Measurements from ENCODE around the gene DOCK2. TPM values are rescaled to one million over a fixed set of nuclear protein-coding genes. Genes with fewer than 3 reads are reported as not detected.

DOCK2 gene
- total and polyA plus RNA-seq, 2 of the 8 experiments (the other 6 are each of a cell fraction or from before 2014, with no cell fraction given), result 3.9 to 5.7 TPM

DNA sequence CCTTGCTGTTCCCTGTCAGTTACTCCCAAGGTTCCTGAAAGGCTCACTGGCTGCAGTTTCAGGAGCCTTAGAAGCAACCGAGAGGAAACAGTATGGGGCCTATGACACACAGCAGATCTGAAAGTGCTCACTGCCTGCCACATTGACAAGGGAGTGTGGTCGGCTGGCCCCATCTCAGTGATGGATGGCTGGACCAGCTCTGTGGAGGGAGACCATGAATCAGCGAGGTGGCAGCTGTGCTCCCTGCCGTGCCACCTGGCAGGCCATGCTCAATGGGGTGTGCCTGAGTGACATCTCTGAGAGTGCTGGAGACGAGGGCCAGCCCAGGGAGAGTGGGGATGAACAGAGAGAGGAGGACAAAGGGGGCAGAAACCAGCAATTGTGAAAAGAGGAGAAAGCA lies 49.1 kb downstream of the DOCK2 start:
- no peak for DNase-seq (ENCODE audit: low read depth in 1 of 2, low spot score in 2 of 2)
- Histone ChIP-seq H3K18ac (ENCODE audit: extremely low read depth, low read length) (no peak overlapping the region), H3K14ac (ENCODE audit: insufficient read length) (no peak overlapping the region), H2BK12ac (ENCODE audit: low read depth, low read length) (no peak overlapping the region), H2BK5ac (ENCODE audit: low read depth, low read length) (no peak overlapping the region), H2BK120ac (replicated peaks; ENCODE audit: low read depth, low read length) (no peak overlapping the region), H3K56ac (replicated peaks; ENCODE audit: insufficient read length, low read depth, low read length) (no peak overlapping the region), H3K4me1 (replicated peaks in 1 of 4; ENCODE audit: control insufficient read depth in 3 of 4, insufficient read depth in 4 of 4, low read length in 3 of 4) (no peaks in the 10 kb centered on the region), H3K23ac (ENCODE audit: insufficient read length) (no peak overlapping the region), H4K20me1 (replicated peaks in 1 of 2; ENCODE audit: control insufficient read depth in 1 of 2, insufficient read depth in 2 of 2, low read length in 2 of 2) (no peaks in the 10 kb centered on the region), H3K4ac (replicated peaks; ENCODE audit: insufficient read length, low read depth, low read length) (no peak overlapping the region), H3K79me2 (ENCODE audit: control insufficient read depth in 1 of 2, insufficient read depth in 2 of 2, low read length in 2 of 2) (no peaks in the 10 kb centered on the region), H4K5ac (ENCODE audit: insufficient read length, low read depth, low read length) (no peak overlapping the region), H2BK15ac (ENCODE audit: low read length) (no peak overlapping the region), H2AFZ (ENCODE audit: low read length) (no peak overlapping the region), H3K4me3 (ENCODE audit: extremely low read depth in 1 of 4, insufficient read depth in 2 of 4, low read depth in 3 of 4, low read length in 4 of 4) (no peak overlapping the region), H3K36me3 (ENCODE audit: control insufficient read depth in 2 of 4, insufficient read depth in 4 of 4, low read length in 3 of 4) (no peaks in the 10 kb centered on the region), H4K91ac (replicated peaks; ENCODE audit: insufficient read length, low read length) (no peak overlapping the region), H2BK20ac (ENCODE audit: low read length) (no peak overlapping the region), H3K79me1 (ENCODE audit: low read depth, low read length) (no peaks in the 10 kb centered on the region), H3K9ac (replicated peaks in 1 of 4; ENCODE audit: extremely low read depth in 1 of 4, low read depth in 3 of 4, low read length in 3 of 4) (no peak overlapping the region), H3K27ac (ENCODE audit: low read depth, low read length) (no peak overlapping the region), H3K23me2 (ENCODE audit: low read depth, low read length) (no peaks in the 10 kb centered on the region), H3K9me3 (ENCODE audit: insufficient read depth in 2 of 2, low read depth in 1 of 2, low read length in 1 of 2) (no peaks in the 10 kb centered on the region), H3K4me2 (ENCODE audit: insufficient read depth in 1 of 2, low read depth in 2 of 2, low read length in 2 of 2) (no peak overlapping the region), H4K8ac (ENCODE audit: extremely low read depth, insufficient read depth, low read length) (no peak overlapping the region), H3K27me3 (replicated peaks in 1 of 4; ENCODE audit: control insufficient read depth in 3 of 4, extremely low read depth in 1 of 4, insufficient read depth in 3 of 4, low read length in 3 of 4) (no peaks in the 10 kb centered on the region), H2AK5ac (ENCODE audit: low read depth, low read length) (no peak overlapping the region)
- POLR2A ChIA-PET (ENCODE audit: partially characterized antibody), result no interaction called here
- no peak for TF ChIP-seq NRF1 (IDR thresholded peaks at IDR 0.05; ENCODE audit: low read depth, low read length)
- TF ChIP-seq SRF (IDR thresholded peaks at IDR 0.05; ENCODE audit: low read depth, low read length), result no peak
- TF ChIP-seq, protein P1, sequence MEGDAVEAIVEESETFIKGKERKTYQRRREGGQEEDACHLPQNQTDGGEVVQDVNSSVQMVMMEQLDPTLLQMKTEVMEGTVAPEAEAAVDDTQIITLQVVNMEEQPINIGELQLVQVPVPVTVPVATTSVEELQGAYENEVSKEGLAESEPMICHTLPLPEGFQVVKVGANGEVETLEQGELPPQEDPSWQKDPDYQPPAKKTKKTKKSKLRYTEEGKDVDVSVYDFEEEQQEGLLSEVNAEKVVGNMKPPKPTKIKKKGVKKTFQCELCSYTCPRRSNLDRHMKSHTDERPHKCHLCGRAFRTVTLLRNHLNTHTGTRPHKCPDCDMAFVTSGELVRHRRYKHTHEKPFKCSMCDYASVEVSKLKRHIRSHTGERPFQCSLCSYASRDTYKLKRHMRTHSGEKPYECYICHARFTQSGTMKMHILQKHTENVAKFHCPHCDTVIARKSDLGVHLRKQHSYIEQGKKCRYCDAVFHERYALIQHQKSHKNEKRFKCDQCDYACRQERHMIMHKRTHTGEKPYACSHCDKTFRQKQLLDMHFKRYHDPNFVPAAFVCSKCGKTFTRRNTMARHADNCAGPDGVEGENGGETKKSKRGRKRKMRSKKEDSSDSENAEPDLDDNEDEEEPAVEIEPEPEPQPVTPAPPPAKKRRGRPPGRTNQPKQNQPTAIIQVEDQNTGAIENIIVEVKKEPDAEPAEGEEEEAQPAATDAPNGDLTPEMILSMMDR (IDR thresholded peaks at IDR 0.05; ENCODE audit: control extremely low read depth in 1 of 3, insufficient read depth in 1 of 3, low read depth in 1 of 3, low read length in 3 of 3), result no peak
- no peak for TF ChIP-seq POLR2A (IDR thresholded peaks at IDR 0.05; ENCODE audit: control extremely low read depth in 1 of 2, low read depth in 2 of 2, low read length in 2 of 2)
- CTCF ChIA-PET (ENCODE audit: partially characterized antibody), result interaction anchor here (1.5 kb wide), 1 partner anchor 15 kb away, joined by 3 read pairs; no protein-coding TSS in a partner anchor
- WGBS, 2 experiments (ENCODE audit: extremely low coverage in 1 of 2, insufficient coverage in 1 of 2, insufficient read length in 1 of 2, insufficient replicate concordance in 2 of 2, low coverage in 1 of 2, low lambda C conversion rate in 2 of 2, missing lambda C conversion rate in 1 of 2), result 89% methylated on average over 5 of the region's 5 CpGs; no CpG with 5 or more reads in 1 of the 2 experiments
- FAIRE-seq, result no peak
